ENCODE data around the gene ZNF761. TPM values are rescaled to one million over a fixed set of nuclear protein-coding genes. Genes with fewer than 3 reads are reported as not detected.
"Not testable (repeated sequence)": the region's sequence is repeated elsewhere in the genome, so short reads cannot be mapped to it uniquely, and the experiment has no call there.

The ZNF761 gene
- total RNA-seq, 4 donors from 2014 or later = 11.8 to 15.2 (median 12.6) TPM

DNA sequence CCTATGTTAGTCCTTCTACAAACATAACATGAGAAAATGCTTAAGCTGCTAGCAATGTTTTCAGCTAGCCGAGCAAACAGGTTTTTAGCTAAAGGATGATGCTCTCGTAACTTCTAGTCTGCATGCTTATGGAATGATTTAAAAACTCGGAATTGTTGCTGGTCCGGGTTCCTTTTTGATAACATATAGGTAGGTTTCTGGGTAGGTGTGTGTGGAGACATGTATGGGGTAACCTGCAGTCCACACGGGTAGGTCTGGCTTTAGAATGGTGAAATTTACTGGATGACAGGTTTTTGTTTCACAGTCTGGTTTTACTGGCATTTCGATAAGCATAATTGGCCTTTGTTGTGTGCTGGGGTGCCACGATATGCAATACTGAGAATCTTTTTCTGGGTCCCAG is 40.1 kb downstream of the ZNF761 start:
- H3K4me3 ChIP-seq (replicated peaks in 1 of 3) = no peak overlapping the region
- no peak overlapping the region for H3K27ac ChIP-seq
- no peak for DNase-seq
- peaks cover 3 to 10% of the 10 kb centered on the region in 2 donors for H3K4me1 ChIP-seq
- intact Hi-C loops (cut with DNase I) = no loop called here
- TF ChIP-seq CTCF (IDR thresholded peaks at IDR 0.05) = no peak
- TF ChIP-seq POLR2A (IDR thresholded peaks at IDR 0.05) = no peak
- H3K27me3 ChIP-seq = no peaks in the 10 kb centered on the region
- 89 to 97% methylated on average over 7 of the region's 7 CpGs for whole genome bisulfite sequencing, 2 donors
- H3K9me3 ChIP-seq = no peaks in the 10 kb centered on the region
- H3K36me3 ChIP-seq = no peaks in the 10 kb centered on the region

DNA sequence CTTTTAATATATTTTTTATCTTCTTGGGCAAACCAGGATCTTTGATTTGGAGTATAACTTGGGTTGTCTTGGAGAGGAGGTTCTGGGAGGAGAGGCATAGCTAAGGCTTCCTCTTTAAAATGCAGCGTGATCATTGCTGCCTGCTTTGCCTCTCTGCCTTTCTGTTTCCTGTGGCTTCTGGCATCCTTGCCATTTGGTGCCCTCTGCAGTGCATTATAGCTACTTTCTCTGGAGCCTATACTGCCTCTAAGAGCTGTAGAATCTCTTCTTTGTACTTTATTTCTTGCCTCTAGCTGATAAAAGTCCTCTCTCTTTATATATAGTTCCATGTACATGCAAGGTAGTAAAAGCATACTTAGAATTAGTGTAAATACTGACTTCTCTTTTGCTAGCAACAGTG is 43.0 kb downstream of the ZNF761 start:
- intact Hi-C loops (cut with DNase I) = not testable (repeated sequence)

GRCh38 chr19:53475470-53475869 is 43.7 kb downstream of the ZNF761 start:
- H3K9me3 ChIP-seq; DNase-seq; H3K27ac ChIP-seq; H3K36me3 ChIP-seq; H3K4me3 ChIP-seq (replicated peaks in 1 of 3); intact Hi-C loops (cut with DNase I); H3K4me1 ChIP-seq; H3K27me3 ChIP-seq: not testable (repeated sequence)
- 72 to 85% methylated on average over 6 of the region's 6 CpGs for WGBS, 2 donors

More for the DNA sequence above, 43.0 kb downstream of the ZNF761 start:
- not testable (repeated sequence) for H3K4me1 ChIP-seq; H3K4me3 ChIP-seq (replicated peaks in 1 of 3); H3K36me3 ChIP-seq; H3K9me3 ChIP-seq; DNase-seq; H3K27ac ChIP-seq; H3K27me3 ChIP-seq
- 61 to 86% methylated on average over 1 of the region's 1 CpG for WGBS, 2 donors

DNA sequence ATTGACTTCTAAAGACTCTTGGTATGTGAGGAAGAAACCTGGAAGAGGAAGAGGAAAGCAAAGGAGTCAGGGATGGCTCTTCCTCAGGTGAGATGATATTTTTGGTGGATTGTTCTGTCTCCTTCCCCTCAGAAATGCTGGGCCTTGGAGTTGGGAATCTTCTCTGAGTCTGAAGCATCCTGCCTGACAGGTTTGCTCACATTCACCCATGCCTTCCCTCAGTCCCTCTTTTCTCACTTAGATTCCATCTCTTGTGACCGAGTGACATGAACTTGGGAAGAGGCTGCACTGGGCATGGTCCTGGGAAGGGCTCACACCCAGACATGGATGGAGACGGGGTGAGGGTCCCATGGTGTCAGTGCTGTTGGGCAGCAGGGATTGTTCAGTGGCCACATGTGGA is 52.0 kb downstream of the ZNF761 start:
- H3K27ac ChIP-seq; intact Hi-C loops (cut with DNase I); H3K27me3 ChIP-seq; H3K4me1 ChIP-seq; DNase-seq; H3K4me3 ChIP-seq (replicated peaks in 1 of 3); H3K9me3 ChIP-seq: not testable (repeated sequence)
- WGBS, 2 donors = 92 to 96% methylated on average over 2 of the region's 2 CpGs
- H3K36me3 ChIP-seq = peaks cover 9 to 14% of the 10 kb centered on the region in 2 donors

DNA sequence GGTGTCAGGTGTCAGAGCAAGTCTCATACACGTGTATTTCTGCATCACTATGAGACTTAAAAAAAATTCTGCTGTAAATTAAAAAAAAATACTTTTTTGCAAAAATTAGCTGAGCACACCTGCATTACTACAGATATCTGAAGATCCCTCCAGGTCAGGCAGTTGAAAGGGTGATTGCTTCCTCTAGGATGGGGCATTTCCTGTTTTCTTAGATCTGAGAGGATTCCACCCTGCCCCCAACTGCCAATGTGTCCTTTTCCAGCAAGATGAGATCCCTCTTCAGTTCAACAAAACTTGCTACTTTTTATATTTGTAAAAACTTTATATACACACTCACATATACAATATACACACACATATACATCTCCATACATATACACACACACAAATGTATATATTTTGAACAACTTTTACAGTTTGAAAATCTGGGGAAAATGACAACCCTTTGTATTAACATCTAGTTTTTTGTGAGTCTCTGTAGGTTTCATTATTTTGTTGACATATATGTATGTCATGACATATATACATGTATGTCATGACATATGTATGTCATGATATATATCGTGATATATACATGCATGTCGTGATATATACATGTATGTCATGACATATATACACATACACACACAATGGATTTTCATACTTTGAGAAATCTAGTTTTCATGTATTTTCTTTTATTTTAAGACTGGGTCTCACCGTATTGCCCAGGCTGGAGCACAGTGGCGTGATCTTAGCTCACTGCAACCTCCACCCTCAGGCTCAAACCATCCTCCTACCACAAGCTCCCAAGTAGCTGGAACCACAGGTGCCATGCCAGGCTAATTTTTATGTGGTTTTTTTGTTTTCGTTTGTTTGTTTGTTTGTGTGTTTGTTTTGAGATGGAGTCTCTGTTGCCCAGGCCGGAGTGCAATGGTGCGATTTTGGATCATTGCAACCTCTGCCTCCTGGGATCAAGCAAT is 53.5 kb downstream of the ZNF761 start:
- peaks cover 9 to 19% of the 10 kb centered on the region in 2 donors for H3K36me3 ChIP-seq
- intact Hi-C loops (cut with DNase I) = no loop called here

DNA sequence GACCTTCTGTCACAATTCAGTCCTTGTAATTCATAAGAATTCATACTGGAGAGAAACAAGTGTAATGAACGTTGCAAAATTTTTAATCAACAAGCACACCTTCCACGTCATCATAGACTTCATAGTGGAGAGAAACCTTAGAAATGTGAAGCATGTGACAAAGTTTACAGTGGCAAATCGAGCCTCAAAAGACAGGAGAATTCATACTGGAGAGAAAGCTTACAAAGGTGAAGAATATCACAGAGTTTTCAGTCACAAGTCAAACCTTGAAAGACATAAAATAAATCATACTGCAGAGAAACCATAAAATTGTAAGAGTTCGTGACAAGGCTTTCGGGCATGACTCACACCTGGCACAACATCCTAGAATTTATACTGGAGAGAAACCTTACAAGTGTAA is 60.4 kb downstream of the ZNF761 start:
- Histone ChIP-seq H3K27ac (no peak overlapping the region), H3K4me3 (replicated peaks in 1 of 3) (no peak overlapping the region), H3K9me3 (no peaks in the 10 kb centered on the region), H3K27me3 (no peaks in the 10 kb centered on the region), H3K4me1 (no peaks in the 10 kb centered on the region), H3K36me3 (peaks cover 25 to 31% of the 10 kb centered on the region in 2 donors)
- WGBS, 2 donors = 97% methylated on average over 5 of the region's 5 CpGs
- intact Hi-C loops (cut with DNase I) = no loop called here
- DNase-seq = no peak
- TF ChIP-seq CTCF (IDR thresholded peaks at IDR 0.05) = no peak
- no peak for TF ChIP-seq POLR2A (IDR thresholded peaks at IDR 0.05)

More for the DNA sequence above, 53.5 kb downstream of the ZNF761 start:
- DNase-seq = no peak
- Histone ChIP-seq H3K4me1 (no peaks in the 10 kb centered on the region), H3K27ac (no peak overlapping the region), H3K4me3 (replicated peaks in 1 of 3) (no peak overlapping the region), H3K9me3 (no peaks in the 10 kb centered on the region), H3K27me3 (no peaks in the 10 kb centered on the region)
- no peak for TF ChIP-seq CTCF (IDR thresholded peaks at IDR 0.05)
- no peak for TF ChIP-seq POLR2A (IDR thresholded peaks at IDR 0.05)
- 77 to 92% methylated on average over 8 of the region's 8 CpGs for WGBS, 2 donors

DNA sequence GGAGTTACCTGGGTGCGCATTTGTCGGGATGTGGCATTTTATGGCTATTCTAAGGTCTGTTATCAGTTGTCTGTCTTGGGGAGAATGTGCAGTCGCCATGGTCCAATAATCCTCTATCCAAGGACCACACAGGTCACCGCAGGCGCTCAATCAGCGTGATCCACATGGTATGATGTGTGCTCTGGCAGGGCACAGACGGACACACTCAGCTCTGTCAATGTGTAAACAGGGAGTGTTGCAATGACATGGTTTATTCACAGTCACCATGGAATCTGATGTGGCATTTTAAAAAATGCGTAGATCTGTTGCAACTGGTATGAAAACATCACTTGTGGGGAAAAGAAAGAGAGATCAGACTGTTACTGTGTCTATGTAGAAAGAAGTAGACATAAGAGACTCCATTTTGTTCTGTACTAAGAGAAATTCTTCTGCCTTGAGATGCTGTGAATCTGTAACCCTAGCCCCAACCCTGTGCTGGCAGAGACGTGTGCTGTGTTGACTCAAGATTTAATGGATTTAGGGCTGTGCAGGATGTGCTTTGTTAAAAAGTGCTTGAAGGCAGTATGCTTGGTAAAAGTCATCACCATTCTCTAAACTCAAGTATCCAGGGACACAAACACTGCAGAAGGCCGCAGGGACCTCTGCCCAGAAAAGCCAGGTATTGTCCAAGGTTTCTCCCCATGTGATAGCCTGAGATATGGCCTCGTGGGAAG is 65.7 kb downstream of the ZNF761 start:
- H3K4me1 ChIP-seq; H3K36me3 ChIP-seq; DNase-seq; intact Hi-C loops (cut with DNase I); H3K27me3 ChIP-seq; H3K27ac ChIP-seq; H3K4me3 ChIP-seq (replicated peaks in 1 of 3); H3K9me3 ChIP-seq: not testable (repeated sequence)
- WGBS, 2 donors = 51 to 58% methylated on average over 11 of the region's 11 CpGs

DNA sequence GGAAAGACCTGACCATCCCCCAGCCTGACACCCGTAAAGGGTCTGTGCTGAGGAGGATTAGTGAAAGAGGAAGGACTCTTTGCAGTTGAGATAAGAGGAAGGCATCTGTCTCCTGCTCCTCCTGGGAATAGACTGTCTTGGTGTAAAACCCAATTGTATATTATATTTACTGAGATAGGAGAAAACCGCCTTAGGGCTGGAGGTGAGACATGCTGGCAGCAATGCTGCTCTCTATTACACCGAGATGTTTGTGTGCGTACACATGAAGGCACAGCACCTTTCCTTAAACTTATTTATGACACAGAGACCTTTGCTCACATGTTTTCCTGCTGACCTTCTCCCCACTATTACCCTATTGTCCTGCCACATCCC is 66.2 kb downstream of the ZNF761 start:
- H3K4me3 ChIP-seq (replicated peaks in 1 of 3); DNase-seq; H3K36me3 ChIP-seq; intact Hi-C loops (cut with DNase I); H3K4me1 ChIP-seq; H3K27me3 ChIP-seq; H3K27ac ChIP-seq; H3K9me3 ChIP-seq: not testable (repeated sequence)
- WGBS, 2 donors = 52 to 59% methylated on average over 4 of the region's 4 CpGs

- intact Hi-C loops (cut with DNase I); H3K9me3 ChIP-seq; H3K4me3 ChIP-seq (replicated peaks in 1 of 3); H3K4me1 ChIP-seq; H3K27me3 ChIP-seq; H3K36me3 ChIP-seq; H3K27ac ChIP-seq; DNase-seq: not testable (repeated sequence)
- WGBS, 2 donors = 26 to 29% methylated on average over 7 of the region's 7 CpGs
These were observed 71.4 kb downstream of the ZNF761 start for GRCh38 chr19:53503151-53503550.

Data from thyroid gland (tissue), 4 donors.